Activated CD4-positive, alpha-beta T cell treated with anti-CD3 and anti-CD28 coated beads, Interleukin-2, amount 10 ng/mL, durations not matched to agents 7 days and 5 days (primary cell): ENCODE measurements around the gene SUGT1. TPM values are rescaled to one million over a fixed set of nuclear protein-coding genes. Genes with fewer than 3 reads are reported as not detected.

Source experiments
- CTCF ChIA-PET: fragments of 350-600 bp; sonication (Branson Sonifier 250); formaldehyde crosslinking; loops from one replicate; lab custom pipeline; 2021; ENCODE audit warnings: antibody characterized with exemption; lab: Charles Lee
- POLR2A ChIA-PET: fragments of 350-600 bp; sonication (Branson Sonifier 250); formaldehyde crosslinking; loops from one replicate; lab custom pipeline; 2021; ENCODE audit warnings: antibody characterized with exemption; lab: Charles Lee
- DNase-seq: peaks from one replicate; pipeline ENCODE4 v3.0.0-alpha.2; 2020
- H3K27ac Mint-ChIP-seq: one replicate; pipeline ENCODE4 v1.8.0; 2021; ENCODE audit warnings: mild to moderate bottlenecking, moderate library complexity, mixed read lengths
- H3K27me3 Mint-ChIP-seq: one replicate; pipeline ENCODE4 v1.8.0; 2021; ENCODE audit warnings: mixed read lengths
- H3K36me3 Mint-ChIP-seq: one replicate; pipeline ENCODE4 v1.8.0; 2021; ENCODE audit warnings: low read depth, mixed read lengths
- H3K4me1 Mint-ChIP-seq: one replicate; pipeline ENCODE4 v1.8.0; 2021; ENCODE audit warnings: mixed read lengths
- H3K4me3 Mint-ChIP-seq: one replicate; pipeline ENCODE4 v1.8.0; 2021; ENCODE audit warnings: mild to moderate bottlenecking, moderate library complexity, mixed read lengths
- H3K9me3 Mint-ChIP-seq: one replicate; pipeline ENCODE4 v1.8.0; 2021; ENCODE audit warnings: mixed read lengths
- total RNA-seq, 2 experiments: library from RNA; stranded (reverse); gene quantifications; one replicate each; pipeline ENCODE4 v1.2.3, GENCODE V29; 2021

Gene SUGT1
- total RNA-seq, 2 experiments from 2014 or later, result 44.0 to 48.3 TPM

DNA sequence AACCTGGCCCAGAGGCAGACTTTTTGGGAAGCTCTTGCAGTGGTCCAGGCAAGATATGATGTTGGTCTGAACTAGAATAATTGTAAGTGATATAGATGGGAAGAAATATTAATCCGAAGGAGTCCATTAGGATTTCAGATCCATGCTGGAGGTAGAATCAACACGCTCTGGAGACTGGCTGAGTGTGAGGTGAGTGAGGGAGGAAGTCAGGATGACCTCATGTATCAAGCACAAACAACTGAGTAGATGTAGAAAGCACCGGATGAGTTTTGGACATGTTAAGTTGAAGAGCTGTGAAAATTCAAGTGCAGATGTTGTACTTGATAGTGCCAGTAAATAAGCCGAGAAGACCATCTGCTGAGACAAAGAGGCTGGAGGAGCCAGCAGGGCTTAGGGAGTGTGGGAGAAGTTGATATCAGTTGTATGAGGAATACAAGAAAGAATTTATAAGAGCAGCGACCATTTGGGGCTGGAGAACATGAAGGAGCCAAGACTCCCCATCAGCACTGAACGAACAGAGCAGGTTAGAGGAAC lies 92.3 kb downstream of the SUGT1 start:
- Mint-ChIP-seq H3K36me3 (no peaks in the 10 kb centered on the region), H3K27me3 (peaks cover 31% of the 10 kb centered on the region), H3K27ac (no peak overlapping the region), H3K4me3 (no peak overlapping the region), H3K9me3 (no peaks in the 10 kb centered on the region), H3K4me1 (no peaks in the 10 kb centered on the region)
- no peak for DNase-seq
- ChIA-PET POLR2A (no interaction called here), CTCF (interaction anchor here (1.0 to 1.5 kb wide), 2 partner anchors 10 to 18 kb away, joined by 3 read pairs; no protein-coding TSS in a partner anchor)

DNA sequence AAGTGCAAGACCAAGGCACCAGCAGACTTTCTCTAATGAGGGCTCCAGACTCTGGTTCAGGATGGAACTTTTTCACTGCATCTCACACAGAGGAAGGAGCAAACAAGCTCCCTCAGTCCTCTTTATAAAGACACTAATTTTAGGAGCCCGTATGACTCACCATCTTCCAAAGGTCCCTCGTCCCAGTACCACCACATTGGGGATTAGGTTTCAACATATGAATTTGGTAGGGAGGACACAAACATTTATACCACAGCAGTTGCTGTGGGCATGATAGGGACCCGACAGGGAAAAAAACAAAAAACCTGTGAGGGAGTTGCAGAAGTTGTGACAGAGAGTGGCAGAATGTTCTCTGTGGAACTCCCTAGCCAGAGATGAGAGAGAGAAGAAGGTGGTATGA lies 93.5 kb downstream of the SUGT1 start:
- ChIA-PET CTCF (no interaction called here), POLR2A (no interaction called here)
- Mint-ChIP-seq H3K4me1 (no peaks in the 10 kb centered on the region), H3K36me3 (no peaks in the 10 kb centered on the region), H3K27me3 (peaks cover 21% of the 10 kb centered on the region), H3K4me3 (no peak overlapping the region), H3K9me3 (no peaks in the 10 kb centered on the region), H3K27ac (no peak overlapping the region)
- DNase-seq, result no peak

DNA sequence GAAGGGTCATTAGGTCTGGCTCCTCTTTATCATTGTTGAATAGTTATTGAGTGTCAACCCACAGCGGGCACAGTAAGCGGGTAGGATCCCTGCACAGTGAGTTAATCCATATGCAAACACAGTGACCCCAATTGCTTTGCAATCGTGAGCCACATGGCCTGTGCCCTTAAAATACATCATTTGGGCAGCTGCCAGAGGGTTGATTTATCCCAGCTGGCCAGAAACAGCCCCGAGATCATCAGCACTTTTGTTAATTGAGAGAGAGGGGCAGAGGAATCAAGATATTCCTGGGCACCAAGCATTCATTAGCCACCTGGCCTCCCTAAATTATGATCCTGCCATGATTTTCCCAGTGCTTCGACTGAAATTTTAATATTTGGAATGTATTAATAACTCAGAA lies 96.8 kb downstream of the SUGT1 start:
- CTCF ChIA-PET, result no interaction called here
- no peak overlapping the region for H3K27ac Mint-ChIP-seq
- H3K4me3 Mint-ChIP-seq, result no peak overlapping the region
- POLR2A ChIA-PET, result no interaction called here
- no peaks in the 10 kb centered on the region for H3K36me3 Mint-ChIP-seq
- no peak for DNase-seq
- H3K27me3 Mint-ChIP-seq, result peaks cover 10% of the 10 kb centered on the region
- no peaks in the 10 kb centered on the region for H3K4me1 Mint-ChIP-seq
- no peaks in the 10 kb centered on the region for H3K9me3 Mint-ChIP-seq

Other genes with a start within 250 kb of the SUGT1 start
- under 1 TPM; 0.27 to 0.31 TPM for gene THSD1, start 246.7 kb upstream of the SUGT1 start, total RNA-seq
- gene VPS36, start 202.2 kb upstream of the SUGT1 start, total RNA-seq, result 10 to 100 TPM; 42.7 to 47.4 TPM
- gene CKAP2, start 197.4 kb upstream of the SUGT1 start, total RNA-seq, result 100 to 1,000 TPM in 1 of 2 experiments, 10 to 100 TPM in 1; 94.1 to 119 TPM
- gene HNRNPA1L2, start 10.4 kb upstream of the SUGT1 start, total RNA-seq, result 1 to 10 TPM; 7.9 to 9.1 TPM
- gene CNMD, start 87.0 kb downstream of the SUGT1 start, total RNA-seq, result not detected
- not detected for gene PCDH8, start 195.8 kb downstream of the SUGT1 start, total RNA-seq